Heart left ventricle (tissue), 16 donors: Measurements from ENCODE around the gene TEX29. TPM values are rescaled to one million over a fixed set of nuclear protein-coding genes. Genes with fewer than 3 reads are reported as not detected.

ENCODE experiments used
- ATAC-seq, 4 donors: fragments of 200-7000 bp; cut with Tn5 transposase; one replicate each; pipeline ENCODE4 v1.9.1; 2020 to 2022; ENCODE audit warnings: moderate library complexity in 4 of 4, mild to moderate bottlenecking in 3 of 4, moderate number of reproducible peaks in 1 of 4
- DNase-seq, 5 donors: peaks; one replicate each; pipeline ENCODE4 v3.0.0-alpha.2; 2020
- H3K27ac ChIP-seq, 12 donors: fragments of 200-600 bp; sonication (generic) in 4 of 12; one replicate each; pipeline versions ENCODE4 v1.5.0 to v1.8.0; 2016 to 2022; ENCODE audit warnings: mild to moderate bottlenecking in 2 of 12
- H3K27me3 ChIP-seq, 9 donors: fragments of 200-600 bp; sonication (generic) in 2 of 9; one replicate each; pipeline versions ENCODE4 v1.5.1 to v1.8.0; 2016 to 2022; ENCODE audit warnings: mild to moderate bottlenecking in 3 of 9
- H3K36me3 ChIP-seq, 9 donors: fragments of 200-600 bp; sonication (generic) in 2 of 9; one replicate each; pipeline versions ENCODE4 v1.5.0 to v1.8.0; 2018 to 2022; ENCODE audit warnings: mild to moderate bottlenecking in 2 of 9
- H3K4me1 ChIP-seq, 12 donors: fragments of 200-600 bp; sonication (generic) in 4 of 12; one replicate each; pipeline versions ENCODE4 v1.5.0 to v1.8.0; 2016 to 2022; ENCODE audit warnings: mild to moderate bottlenecking in 3 of 12
- H3K4me3 ChIP-seq, 12 donors: fragments of 200-600 bp; sonication (generic) in 4 of 12; one replicate each; pipeline versions ENCODE4 v1.5.0 to v1.8.0; 2017 to 2022; ENCODE audit warnings: mild to moderate bottlenecking in 9 of 12, moderate library complexity in 4 of 12
- H3K9me3 ChIP-seq, 12 donors: fragments of 200-600 bp; sonication (generic) in 4 of 12; one replicate each; pipeline versions ENCODE4 v1.5.0 to v1.8.0; 2016 to 2022; ENCODE audit warnings: mild to moderate bottlenecking in 1 of 12
- POLR2A ChIP-seq, 2 donors: fragments of 450-650 bp; IDR thresholded peaks; one replicate each; pipeline ENCODE4 v1.6.1; 2017; ENCODE audit warnings: antibody characterized with exemption in 2 of 2, mild to moderate bottlenecking in 2 of 2, moderate library complexity in 2 of 2
- WGBS, 4 donors: extraction: QIAGEN DNeasy Blood & Tissue Kit in 2 of 4; methylation state at CpG; one replicate each; pipeline versions ENCODE4 v1.1.5 to v1.1.7; 2013 to 2018; 5-methylcytosine and 5-hydroxymethylcytosine counted together
- intact Hi-C, 10 donors: fragments of 100-400 bp; cut with DNase I; formaldehyde crosslinking; loops; one replicate each; pipeline versions ENCODE4 v1.11.1 to v1.14.2; 2022
- polyA plus RNA-seq, 2 donors: library from polyadenylated mRNA; stranded (reverse); fragments of 200-250 nt; gene quantifications; one replicate each; pipeline ENCODE4 v1.2.3, GENCODE V29; 2013
- total RNA-seq, 9 donors: library from RNA; depleted of rRNA in 2 of 9; stranded (reverse); fragments of >200 nt in 2 of 9; fragmentation: NEBNext Ultra II Directional in 3 of 9; extraction: Animal tissue kit (Norgen Biotek cat#: 25700) in 3 of 9; gene quantifications; one replicate each; pipeline versions ENCODE4 v1.1.0 to v1.2.4, GENCODE V29; 2016 to 2023
- TF ChIP-seq, protein P1 (sequence below), 12 donors: fragments of 200-600 bp; sonication (generic) in 4 of 12; IDR thresholded peaks; one replicate each; pipeline versions ENCODE4 v1.5.0 to v1.8.0; 2018 to 2022; ENCODE audit warnings: antibody characterized with exemption in 12 of 12, mild to moderate bottlenecking in 5 of 12
- donor health status: ischemic (EF 13 %, LVEDD 7.1; RV severe dilation, severe dysfunction).
- donor health status: healthy with polysubstance abuse.
- donor health status: DM: no; HTN: yes; CAD: no.
- donor health status: DM: no; HTN: no; CAD: no.
- donor health status: ischemic (EF 25% LVEDD 6.9; RV normal size, moderate dysfunction).
- donor health status: ischemic (EF 25% LVEDD 5.7; RV mildly dilated, moderate dysfunction).
- donor health status: healthy.
- donor health status: DM: yes; HTN: yes; CAD: no.
- donor health status: ischemic (EF 35%, LVEDD 5.7; RV mildly dilated, moderate dysfunction).
- donor health status: nonischemic (EF 11% LVEDD 7.7; RV severe dilation, severe dysfunction).
- donor health status: DM: yes; HTN: yes; CAD: no.
- donor health status: PGD.
- donor health status: ischemic (EF 29% LVEDD 5.4; RV normal size, mild dysfunction).
- donor health status: nonischemic (EF 23%, LVEDD 6.1; RV moderate dilation, normal function).

The TEX29 gene
- total and polyA plus RNA-seq, 11 donors, result 0.15 to 0.57 (median 0.35) TPM; not detected in 6

GRCh38 chr13:111283991-111284390 is 36.5 kb upstream of the TEX29 start:
- Histone ChIP-seq H3K27me3 (no peaks in the 10 kb centered on the region), H3K27ac (no peak overlapping the region), H3K4me1 (peaks cover 11 to 43% (median 35%) of the 10 kb centered on the region in 12 donors), H3K4me3 (no peak overlapping the region), H3K36me3 (peaks cover 0 to 91% (median 82%) of the 10 kb centered on the region in 9 donors), H3K9me3 (no peaks in the 10 kb centered on the region)
- ATAC-seq (no peak), DNase-seq (no peak)
- intact Hi-C loops, result loop anchor here in 2 of 10 donors (5.0 to 10.0 kb wide), 3 partner anchors 37 to 219 kb away; no protein-coding TSS in a partner anchor
- whole genome bisulfite sequencing, 4 donors, result 71 to 81% (median 78%) methylated on average over 9 of the region's 9 CpGs
- TF ChIP-seq, protein P1, sequence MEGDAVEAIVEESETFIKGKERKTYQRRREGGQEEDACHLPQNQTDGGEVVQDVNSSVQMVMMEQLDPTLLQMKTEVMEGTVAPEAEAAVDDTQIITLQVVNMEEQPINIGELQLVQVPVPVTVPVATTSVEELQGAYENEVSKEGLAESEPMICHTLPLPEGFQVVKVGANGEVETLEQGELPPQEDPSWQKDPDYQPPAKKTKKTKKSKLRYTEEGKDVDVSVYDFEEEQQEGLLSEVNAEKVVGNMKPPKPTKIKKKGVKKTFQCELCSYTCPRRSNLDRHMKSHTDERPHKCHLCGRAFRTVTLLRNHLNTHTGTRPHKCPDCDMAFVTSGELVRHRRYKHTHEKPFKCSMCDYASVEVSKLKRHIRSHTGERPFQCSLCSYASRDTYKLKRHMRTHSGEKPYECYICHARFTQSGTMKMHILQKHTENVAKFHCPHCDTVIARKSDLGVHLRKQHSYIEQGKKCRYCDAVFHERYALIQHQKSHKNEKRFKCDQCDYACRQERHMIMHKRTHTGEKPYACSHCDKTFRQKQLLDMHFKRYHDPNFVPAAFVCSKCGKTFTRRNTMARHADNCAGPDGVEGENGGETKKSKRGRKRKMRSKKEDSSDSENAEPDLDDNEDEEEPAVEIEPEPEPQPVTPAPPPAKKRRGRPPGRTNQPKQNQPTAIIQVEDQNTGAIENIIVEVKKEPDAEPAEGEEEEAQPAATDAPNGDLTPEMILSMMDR (IDR thresholded peaks at IDR 0.05), result no peak
- no peak for TF ChIP-seq POLR2A (IDR thresholded peaks at IDR 0.05)

GRCh38 chr13:111284565-111284964 is 35.9 kb upstream of the TEX29 start:
- 92 to 96% (median 94%) methylated on average over 14 of the region's 14 CpGs for WGBS, 4 donors
- Histone ChIP-seq H3K9me3 (no peaks in the 10 kb centered on the region), H3K27ac (no peak overlapping the region), H3K4me3 (no peak overlapping the region), H3K27me3 (no peaks in the 10 kb centered on the region), H3K36me3 (peaks cover 0 to 91% (median 82%) of the 10 kb centered on the region in 9 donors), H3K4me1 (peaks cover 11 to 37% (median 30%) of the 10 kb centered on the region in 12 donors)
- no peak for DNase-seq
- no peak for ATAC-seq
- intact Hi-C loops, result loop anchor here in 2 of 10 donors (5.0 to 10.0 kb wide), 3 partner anchors 37 to 220 kb away; no protein-coding TSS in a partner anchor
- TF ChIP-seq, protein P1 (IDR thresholded peaks at IDR 0.05), result no peak
- no peak for TF ChIP-seq POLR2A (IDR thresholded peaks at IDR 0.05)

DNA sequence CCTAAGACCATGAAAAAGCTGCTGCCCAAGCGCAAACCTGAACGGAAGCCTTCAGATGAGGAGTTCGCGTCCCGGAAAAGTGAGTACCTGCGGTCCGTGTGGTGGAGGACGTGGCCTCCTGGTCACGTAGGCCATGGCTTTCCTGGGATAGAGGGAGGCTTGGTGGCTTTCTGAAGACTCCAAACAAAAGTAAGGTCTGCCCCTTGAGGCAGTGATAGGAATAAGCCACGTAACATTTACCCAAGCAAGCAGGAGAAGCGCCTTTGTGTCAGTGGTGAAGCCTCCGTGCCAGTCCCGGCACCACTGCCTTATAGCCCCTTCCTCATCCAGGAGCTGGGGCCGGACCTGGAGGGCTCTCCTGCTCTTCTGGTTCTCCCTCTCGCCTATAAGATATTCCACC is 34.3 kb upstream of the TEX29 start:
- intact Hi-C loops, result loop anchor here in 1 of 10 donors (10.0 kb wide), 1 partner anchor 221 kb away; no protein-coding TSS in a partner anchor
- peaks cover 7 to 28% (median 19%) of the 10 kb centered on the region in 12 donors for H3K4me1 ChIP-seq
- TF ChIP-seq, protein P1 (IDR thresholded peaks at IDR 0.05), result no peak
- no peak for TF ChIP-seq POLR2A (IDR thresholded peaks at IDR 0.05)
- peaks cover 0 to 91% (median 85%) of the 10 kb centered on the region in 9 donors for H3K36me3 ChIP-seq
- H3K27ac ChIP-seq, result no peak overlapping the region
- H3K9me3 ChIP-seq, result no peaks in the 10 kb centered on the region
- no peak for DNase-seq
- no peak for ATAC-seq
- no peak overlapping the region for H3K4me3 ChIP-seq
- H3K27me3 ChIP-seq, result no peaks in the 10 kb centered on the region
- WGBS, 4 donors, result 87 to 91% (median 90%) methylated on average over 15 of the region's 15 CpGs

DNA sequence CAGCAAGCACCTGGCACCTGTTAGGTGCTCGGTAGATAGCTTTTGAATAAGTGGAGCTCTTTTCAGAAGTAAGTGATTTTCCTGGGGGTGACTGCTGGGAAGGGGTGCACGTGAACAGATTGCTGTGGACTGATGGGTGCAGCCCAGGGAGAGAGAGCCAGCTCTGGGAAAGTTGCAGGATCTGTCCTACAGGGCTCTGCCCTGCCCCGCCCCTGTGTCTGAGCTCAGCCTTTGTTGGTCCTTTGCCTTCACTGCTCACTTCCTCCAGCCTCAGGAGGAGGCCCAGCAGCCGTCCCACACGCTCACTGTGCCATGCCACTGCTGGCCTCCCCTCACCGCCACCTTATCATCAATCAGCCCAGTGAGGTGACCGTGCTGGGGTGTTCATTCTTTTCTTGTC is 33.7 kb upstream of the TEX29 start:
- Histone ChIP-seq H3K36me3 (peaks cover 0 to 94% (median 91%) of the 10 kb centered on the region in 9 donors), H3K4me1 (peaks cover 4 to 22% (median 13%) of the 10 kb centered on the region in 12 donors), H3K9me3 (no peaks in the 10 kb centered on the region), H3K27me3 (no peaks in the 10 kb centered on the region), H3K4me3 (no peak overlapping the region), H3K27ac (no peak overlapping the region)
- no peak for DNase-seq
- WGBS, 4 donors, result 88 to 96% (median 89%) methylated on average over 6 to 7 of the region's 7 CpGs
- no peak for TF ChIP-seq POLR2A (IDR thresholded peaks at IDR 0.05)
- intact Hi-C loops, result loop anchor here in 1 of 10 donors (10.0 kb wide), 1 partner anchor 222 kb away; no protein-coding TSS in a partner anchor
- no peak for ATAC-seq
